ENCODE data around the gene CBFA2T3. TPM values are rescaled to one million over a fixed set of nuclear protein-coding genes. Genes with fewer than 3 reads are reported as not detected.

CBFA2T3 gene
- total and polyA plus RNA-seq, 2 of the 8 experiments (the other 6 are each of a cell fraction or from before 2014, with no cell fraction given) = 0.51 to 1.3 TPM

GRCh38 chr16:88917146-88917914 lies 59.7 kb downstream of the CBFA2T3 start:
- no peak for FAIRE-seq
- ChIA-PET POLR2A (ENCODE audit: partially characterized antibody) (no interaction called here), CTCF (ENCODE audit: partially characterized antibody) (no interaction called here)
- Histone ChIP-seq H3K18ac (ENCODE audit: extremely low read depth, low read length) (peak overlapping the region; percentile 93; the same call in 1 of the 2 replicates), H3K27ac (ENCODE audit: low read depth, low read length) (no peak overlapping the region), H4K91ac (replicated peaks; ENCODE audit: insufficient read length, low read length) (peak overlapping the region; percentile 97), H4K5ac (ENCODE audit: insufficient read length, low read depth, low read length) (no peak overlapping the region), H3K14ac (ENCODE audit: insufficient read length) (no peak overlapping the region), H2AK5ac (ENCODE audit: low read depth, low read length) (peak overlapping the region; percentile 45; the same call in 1 of the 2 replicates), H3K4ac (replicated peaks; ENCODE audit: insufficient read length, low read depth, low read length) (peak overlapping the region; percentile 90), H3K23me2 (ENCODE audit: low read depth, low read length) (no peaks in the 10 kb centered on the region; the same call in 1 of the 2 replicates), H3K36me3 (ENCODE audit: control insufficient read depth in 2 of 4, insufficient read depth in 4 of 4, low read length in 3 of 4) (no peaks in the 10 kb centered on the region), H4K20me1 (replicated peaks in 1 of 2; ENCODE audit: control insufficient read depth in 1 of 2, insufficient read depth in 2 of 2, low read length in 2 of 2) (peaks cover 0 to 7% of the 10 kb centered on the region in 2 experiments), H2BK20ac (ENCODE audit: low read length) (no peak overlapping the region), H3K9ac (replicated peaks in 1 of 4; ENCODE audit: extremely low read depth in 1 of 4, low read depth in 3 of 4, low read length in 3 of 4) (no peak overlapping the region), H2BK12ac (ENCODE audit: low read depth, low read length) (peak overlapping the region; percentile 96; the same call in 1 of the 2 replicates), H3K56ac (replicated peaks; ENCODE audit: insufficient read length, low read depth, low read length) (no peak overlapping the region), H3K4me1 (replicated peaks in 1 of 4; ENCODE audit: control insufficient read depth in 3 of 4, insufficient read depth in 4 of 4, low read length in 3 of 4) (peaks cover 0 to 6% (median 3%) of the 10 kb centered on the region in 4 experiments; a peak in 4 of 7 replicates), H3K4me2 (ENCODE audit: insufficient read depth in 1 of 2, low read depth in 2 of 2, low read length in 2 of 2) (no peak overlapping the region), H3K79me2 (ENCODE audit: control insufficient read depth in 1 of 2, insufficient read depth in 2 of 2, low read length in 2 of 2) (no peaks in the 10 kb centered on the region), H3K79me1 (ENCODE audit: low read depth, low read length) (no peaks in the 10 kb centered on the region; the same call in none of the 2 replicates), H3K9me3 (ENCODE audit: insufficient read depth in 2 of 2, low read depth in 1 of 2, low read length in 1 of 2) (no peaks in the 10 kb centered on the region; a peak in 1 of 4 replicates), H2AFZ (ENCODE audit: low read length) (no peak overlapping the region), H3K27me3 (replicated peaks in 1 of 4; ENCODE audit: control insufficient read depth in 3 of 4, extremely low read depth in 1 of 4, insufficient read depth in 3 of 4, low read length in 3 of 4) (no peaks in the 10 kb centered on the region), H3K4me3 (ENCODE audit: extremely low read depth in 1 of 4, insufficient read depth in 2 of 4, low read depth in 3 of 4, low read length in 4 of 4) (no peak overlapping the region), H2BK15ac (ENCODE audit: low read length) (peak overlapping the region; percentile 48; the same call in 1 of the 2 replicates), H4K8ac (ENCODE audit: extremely low read depth, insufficient read depth, low read length) (peak overlapping the region; percentile 53; the same call in 1 of the 2 replicates), H2BK5ac (ENCODE audit: low read depth, low read length) (peak overlapping the region; percentile 96; the same call in 1 of the 2 replicates), H3K23ac (ENCODE audit: insufficient read length) (no peak overlapping the region), H2BK120ac (replicated peaks; ENCODE audit: low read depth, low read length) (no peak overlapping the region)
- DNase-seq (ENCODE audit: low read depth in 1 of 2, low spot score in 2 of 2) = no peak
- TF ChIP-seq CREB1 (IDR thresholded peaks at IDR 0.05) = no peak
- no peak for TF ChIP-seq JUND (IDR thresholded peaks at IDR 0.05; ENCODE audit: low read length)
- TF ChIP-seq SP2 (IDR thresholded peaks at IDR 0.05; ENCODE audit: low read length) = no peak
- TF ChIP-seq CBX5 (IDR thresholded peaks at IDR 0.05; ENCODE audit: low read depth, low read length) = no peak
- no peak for TF ChIP-seq TEAD4 (IDR thresholded peaks at IDR 0.05; ENCODE audit: low read depth, low read length)
- no peak for TF ChIP-seq HDAC2 (IDR thresholded peaks at IDR 0.05; ENCODE audit: borderline replicate concordance in 1 of 2, low read depth in 2 of 2, low read length in 2 of 2)
- no peak for TF ChIP-seq CBX8 (IDR thresholded peaks at IDR 0.05; ENCODE audit: borderline replicate concordance, low read depth, low read length)
- TF ChIP-seq POLR2AphosphoS5 (IDR thresholded peaks at IDR 0.05; ENCODE audit: low read depth, low read length) = no peak
- no peak for TF ChIP-seq EGR1 (IDR thresholded peaks at IDR 0.05; ENCODE audit: borderline replicate concordance, low read depth, low read length)
- no peak for TF ChIP-seq NANOG (IDR thresholded peaks at IDR 0.05; ENCODE audit: insufficient read depth, low read depth, low read length, poor library complexity, severe bottlenecking)
- WGBS, 2 experiments (ENCODE audit: extremely low coverage in 1 of 2, insufficient coverage in 1 of 2, insufficient read length in 1 of 2, insufficient replicate concordance in 2 of 2, low coverage in 1 of 2, low lambda C conversion rate in 2 of 2, missing lambda C conversion rate in 1 of 2) = 79% methylated on average over 30 of the region's 30 CpGs; no CpG with 5 or more reads in 1 of the 2 experiments
